ENCODE results near the gene B9D2. TPM values are rescaled to one million over a fixed set of nuclear protein-coding genes. Genes with fewer than 3 reads are reported as not detected.

B9D2 gene
- total and polyA plus RNA-seq, 2 of the 4 experiments (the other 2 are of a cell fraction), result 6.1 to 9.7 TPM

GRCh38 chr19:41327576-41328156 is 36.3 kb downstream of the B9D2 start (continued):
- TF ChIP-seq CHD1 (IDR thresholded peaks at IDR 0.05; ENCODE audit: low read depth, low read length), result no peak

- CTCF ChIA-PET, result no interaction called here
These were observed 36.8 kb downstream of the B9D2 start for GRCh38 chr19:41327076-41327575.

More at GRCh38 chr19:41327076-41327575, 36.8 kb downstream of the B9D2 start:
- 100% methylated on average over 1 of the region's 13 CpGs; no CpG with 5 or more reads in 1 of the 2 experiments for WGBS, 2 experiments (ENCODE audit: extremely low coverage in 2 of 2, insufficient read length in 1 of 2)
- Histone ChIP-seq H4K91ac (ENCODE audit: insufficient read depth, low read depth, low read length) (peak overlapping the region; percentile 89), H2BK15ac (ENCODE audit: low read depth, low read length) (peak overlapping the region; percentile 83; the same call in 1 of the 3 replicates), H3K9me1 (ENCODE audit: insufficient read depth, low read length) (peaks cover 32% of the 10 kb centered on the region), H3K4me1 (ENCODE audit: control insufficient read depth, insufficient read depth, low read length) (peaks cover 56% of the 10 kb centered on the region), H2AFZ (replicated peaks; ENCODE audit: low read length, poor library complexity) (peak overlapping the region; percentile 75), H3K27ac (ENCODE audit: insufficient read depth, low read length) (peak overlapping the region; percentile 58), H3K9ac (ENCODE audit: low read depth, low read length) (peak overlapping the region; percentile 19; the same call in 1 of the 2 replicates), H3K4me2 (ENCODE audit: low read depth, low read length) (peak overlapping the region; percentile 9; the same call in 1 of the 2 replicates), H4K5ac (ENCODE audit: low read depth, low read length) (peak overlapping the region; percentile 66), H3K4me3 (ENCODE audit: insufficient read depth, low read depth, low read length) (no peak overlapping the region), H4K8ac (ENCODE audit: low read depth in 2 of 2, low read length in 2 of 2) (peak overlapping the region; percentile 47 to 72; a peak in 3 of 4 replicates), H3K18ac (ENCODE audit: low read depth, low read length) (peak overlapping the region; percentile 26), H2BK20ac (ENCODE audit: low read depth, low read length) (0 out of 2 replicates have a peak overlapping the region, but pooled peaks have one; percentile 40), H2BK5ac (ENCODE audit: low read depth, low read length, poor library complexity, severe bottlenecking) (peak overlapping the region; percentile 58), H3K79me1 (ENCODE audit: low read depth in 1 of 2, low read length in 2 of 2) (peaks cover 15 to 59% of the 10 kb centered on the region in 2 experiments), H3K36me3 (ENCODE audit: control insufficient read depth, insufficient read depth, low read length) (peaks cover 30% of the 10 kb centered on the region), H2AK5ac (ENCODE audit: low read depth, low read length) (peak overlapping the region; percentile 97), H3K9me3 (ENCODE audit: control insufficient read depth, insufficient read depth, low read length) (no peaks in the 10 kb centered on the region), H4K20me1 (ENCODE audit: insufficient read depth, low read length) (peaks cover 48% of the 10 kb centered on the region), H3K27me3 (ENCODE audit: control insufficient read depth, insufficient read depth, low read length) (no peaks in the 10 kb centered on the region), H3K14ac (replicated peaks; ENCODE audit: low read depth, low read length) (peak overlapping the region; percentile 83), H2BK120ac (ENCODE audit: low read depth, low read length) (peak overlapping the region; percentile 77), H3K56ac (ENCODE audit: extremely low read depth, insufficient read depth, low read length) (no peak overlapping the region), H3K23ac (ENCODE audit: low read depth, low read length) (peak overlapping the region; percentile 96), H2AK9ac (replicated peaks; ENCODE audit: low read depth, low read length, poor library complexity) (peak overlapping the region; percentile 93), H3K4ac (ENCODE audit: low read depth, low read length) (peak overlapping the region; percentile 89)
- TF ChIP-seq MAZ (IDR thresholded peaks at IDR 0.05; ENCODE audit: borderline replicate concordance, low read depth, low read length), result 0 out of 2 replicates have a peak, but pooled peaks have one; percentile 7
- TF ChIP-seq MXI1 (IDR thresholded peaks at IDR 0.05; ENCODE audit: borderline replicate concordance, low read depth, low read length), result no peak
- peak; percentile 47; the same call in 1 of the 2 replicates for TF ChIP-seq POLR2A (IDR thresholded peaks at IDR 0.05; ENCODE audit: low read depth, low read length)
- TF ChIP-seq SMC3 (IDR thresholded peaks at IDR 0.05; ENCODE audit: low read depth, low read length), result no peak
- no peak for TF ChIP-seq ELK1 (IDR thresholded peaks at IDR 0.05; ENCODE audit: borderline replicate concordance, low read depth, low read length)
- peak; percentile 4; the same call in 1 of the 2 replicates for TF ChIP-seq BHLHE40 (IDR thresholded peaks at IDR 0.05; ENCODE audit: low read depth, low read length)
- in situ Hi-C loops (cut with MboI; ENCODE audit: low sequenced_read_pairs), result no loop called here
- DNase-seq (no peak), ATAC-seq (ENCODE audit: low read depth) (no peak)
- dilution Hi-C loops (cut with HindIII; ENCODE audit: low sequenced_read_pairs, unreplicated experiment), result no loop called here
- no TSS peak for BruUV-seq (replicated peaks)
- intact Hi-C loops (cut with micrococcal nuclease), result no loop called here
- POLR2A ChIA-PET (ENCODE audit: unreplicated experiment), result no interaction called here

All from IMR-90 (cell line).